CD4-positive, alpha-beta T cell treated with Interferon gamma for 1 hour (primary cell): ENCODE results near the gene FBXO48.
"Not testable (repeated sequence)": the region's sequence is repeated elsewhere in the genome, so short reads cannot be mapped to it uniquely, and the experiment has no call there.

ENCODE experiments used
- DNase-seq: peaks from one replicate; pipeline ENCODE4 v3.0.0-alpha.2; 2020

Gene FBXO48

DNA sequence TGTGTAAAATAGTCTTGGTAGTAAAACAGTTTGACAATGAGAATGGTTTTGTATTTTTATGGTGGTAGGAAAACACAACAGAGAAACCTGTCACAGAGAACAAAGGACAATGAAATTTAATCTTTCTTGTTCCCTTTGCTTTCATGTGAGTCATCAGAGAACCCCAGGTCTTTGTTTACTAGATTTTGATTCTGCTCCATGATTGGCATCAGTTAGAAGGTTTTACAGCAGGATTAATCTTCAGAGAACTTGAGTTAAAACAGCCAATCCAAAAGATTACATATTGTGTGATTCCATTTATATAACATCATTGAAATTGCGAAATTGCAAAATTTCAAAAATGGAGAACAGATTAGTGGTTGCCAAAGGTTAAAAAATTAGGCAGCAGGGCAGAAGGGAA lies 2.8 kb upstream of the FBXO48 start:
- no peak for DNase-seq

DNA sequence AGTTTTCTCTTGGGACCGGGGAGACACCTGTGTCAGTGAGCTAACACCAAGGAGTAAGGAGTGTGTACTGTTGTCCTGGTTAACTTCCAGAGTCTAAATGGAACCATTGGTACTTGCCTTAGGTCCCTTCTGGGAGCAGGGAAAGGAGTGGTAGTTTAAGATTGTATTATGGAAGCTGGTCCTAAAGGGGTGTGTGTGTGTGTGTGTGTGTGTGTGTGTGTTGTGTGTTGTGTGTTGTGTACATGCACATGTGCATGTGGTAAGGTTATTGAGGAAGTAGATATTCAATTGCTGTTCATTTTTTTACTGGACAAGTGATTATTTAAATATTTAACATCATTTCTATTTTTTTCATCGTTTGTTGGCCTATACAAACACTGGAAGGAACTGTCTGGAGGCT lies 1.7 kb upstream of the FBXO48 start:
- no peak for DNase-seq

DNA sequence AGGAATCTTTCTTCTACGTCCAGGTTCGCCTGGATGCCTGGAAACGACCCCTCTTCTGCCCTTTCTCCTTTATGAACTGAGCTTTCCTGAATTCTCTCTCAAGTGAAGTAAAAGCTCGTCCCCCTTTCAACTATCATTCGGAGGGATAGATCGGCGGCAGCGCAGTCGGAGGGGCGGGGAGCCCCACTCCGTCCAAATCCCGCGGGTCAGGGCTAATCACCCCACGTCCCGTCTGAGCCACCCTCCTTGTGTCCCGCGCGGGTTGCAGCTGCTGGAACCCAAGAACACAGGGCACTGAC lies 367 bp downstream of the FBXO48 start:
- no peak for DNase-seq

- DNase-seq = peak; percentile 60
Observed at GRCh38 chr2:68466361-68466777, 725 bp downstream of the FBXO48 start.

DNA sequence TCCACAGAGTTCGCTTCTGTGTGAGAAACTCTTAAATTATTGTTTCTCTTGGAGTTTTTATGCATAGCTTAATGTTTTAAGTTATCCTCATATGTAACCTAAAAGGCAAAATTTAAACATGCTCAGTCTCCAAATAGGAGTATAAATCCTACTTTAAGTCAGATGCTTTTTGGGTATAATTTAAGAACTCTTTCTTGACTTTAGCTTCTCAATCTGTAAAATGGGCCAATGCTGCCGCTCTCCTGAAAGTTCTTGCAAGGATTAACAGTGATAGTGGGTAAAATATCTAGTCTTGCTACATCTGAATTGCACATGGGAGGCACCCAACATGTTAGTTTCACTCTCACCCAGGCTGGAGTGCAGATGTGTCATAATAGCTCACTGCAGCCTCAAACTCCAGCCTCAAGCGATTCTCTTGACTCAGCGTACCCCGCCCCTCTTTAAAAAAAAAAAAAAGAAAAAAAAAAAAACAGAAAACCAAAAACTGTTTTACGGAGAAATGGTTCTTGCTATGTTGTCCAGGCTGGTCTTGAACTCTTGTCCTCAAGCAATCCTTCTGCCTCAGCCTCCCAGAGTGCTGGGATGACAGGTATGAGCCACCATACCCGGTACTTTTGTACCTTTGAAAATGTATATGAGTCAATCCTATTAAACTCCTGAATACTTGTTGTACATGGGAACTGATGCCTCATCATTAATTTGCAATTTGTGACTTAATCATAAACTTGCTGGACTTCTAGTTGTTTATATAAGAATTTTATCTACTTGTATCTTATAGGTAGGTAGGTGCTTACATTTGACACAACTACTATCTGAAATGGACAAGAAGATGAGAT lies 1.8 kb downstream of the FBXO48 start:
- peak; percentile 41 for DNase-seq

DNA sequence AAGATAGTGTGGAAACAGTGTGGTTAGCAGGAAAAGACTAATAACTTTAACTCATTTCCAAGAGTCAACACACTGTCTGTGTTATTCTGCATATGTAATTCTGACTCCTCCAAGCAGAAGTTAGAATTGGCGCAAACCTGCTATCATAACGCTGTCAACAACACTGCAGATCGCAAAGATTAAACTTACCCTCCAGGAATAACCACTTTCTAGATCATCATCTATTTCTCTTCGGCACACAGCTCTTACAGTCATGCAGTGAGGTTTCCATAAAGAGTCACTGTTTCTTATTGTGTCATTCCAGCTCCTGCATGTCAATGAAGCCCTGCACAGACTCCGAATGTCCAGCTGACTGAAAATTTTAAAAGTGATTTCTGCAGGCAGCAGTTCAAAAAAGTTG lies 2.4 kb downstream of the FBXO48 start:
- no peak for DNase-seq

GRCh38 chr2:68463287-68463877 lies 3.7 kb downstream of the FBXO48 start:
- DNase-seq = no peak

- DNase-seq = no peak
Observed at GRCh38 chr2:68458981-68459380, 8.1 kb downstream of the FBXO48 start.

DNA sequence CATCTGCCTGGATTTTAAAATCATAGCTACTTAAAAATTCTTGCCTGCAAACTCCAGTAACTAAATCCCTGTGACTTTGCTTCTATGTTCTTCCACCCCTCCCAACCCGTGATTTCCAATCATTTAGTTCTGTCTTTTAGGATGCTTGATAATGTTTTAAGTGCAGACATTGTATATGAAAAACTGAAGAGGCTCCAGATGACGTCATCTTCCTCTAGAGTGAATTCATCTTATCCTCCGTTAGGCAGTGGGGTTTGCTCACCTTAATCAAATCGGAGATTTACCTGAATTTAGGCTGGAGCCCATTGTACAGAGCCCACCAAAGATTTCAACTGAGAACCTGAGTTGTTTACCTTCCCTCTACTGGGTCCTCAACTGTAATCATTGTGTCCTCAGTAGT lies 10.9 kb downstream of the FBXO48 start:
- DNase-seq = no peak

DNA sequence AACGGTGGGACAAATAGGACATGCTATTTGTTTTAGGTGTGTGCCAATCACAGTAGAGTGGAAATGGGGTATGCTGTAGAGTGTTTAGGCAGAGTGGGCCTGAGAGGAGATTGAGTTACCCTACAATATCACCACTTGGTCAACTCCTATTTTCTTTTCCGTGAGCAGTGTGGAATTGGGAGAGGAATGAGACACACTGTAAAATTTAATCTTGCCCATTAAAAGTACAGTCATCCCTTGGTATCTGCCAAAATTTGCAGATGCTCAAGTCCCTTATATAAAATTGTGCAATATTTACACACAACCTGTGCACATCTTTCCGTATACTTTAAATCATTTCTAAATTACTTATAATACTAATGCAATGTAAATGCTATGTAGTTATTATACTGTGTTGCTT lies 12.4 kb downstream of the FBXO48 start:
- DNase-seq = no peak

DNA sequence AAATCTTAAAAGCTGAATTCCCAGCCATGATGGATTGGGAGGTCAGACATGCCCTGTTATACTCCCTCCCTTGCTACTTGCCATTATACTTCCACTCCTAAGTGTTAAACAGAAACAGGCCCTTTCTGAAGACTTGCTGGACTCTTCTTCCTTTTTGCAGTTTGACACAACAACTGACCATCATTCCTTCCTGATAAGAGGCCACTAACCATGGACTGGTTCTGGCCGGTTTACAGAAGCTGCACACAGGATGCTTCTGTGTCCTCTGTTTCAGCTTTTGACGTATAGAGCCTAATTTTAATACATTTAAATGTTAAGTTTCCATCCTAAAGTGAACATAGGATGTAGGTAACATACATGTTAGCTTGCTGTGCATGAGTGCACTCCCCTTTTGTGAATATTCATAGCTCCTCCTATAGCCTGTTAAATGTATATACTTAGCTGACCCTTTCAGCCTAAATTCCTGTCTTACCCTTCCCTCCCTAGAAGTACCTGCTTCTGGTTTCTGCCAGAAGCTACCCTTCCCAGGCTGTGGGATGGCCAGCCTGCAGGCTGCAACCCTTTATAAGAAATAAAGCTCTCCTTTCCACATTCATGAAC lies 13.2 kb downstream of the FBXO48 start:
- DNase-seq = no peak

GRCh38 chr2:68452158-68452900 lies 14.8 kb downstream of the FBXO48 start:
- DNase-seq = no peak

GRCh38 chr2:68448671-68449653 lies 18.1 kb downstream of the FBXO48 start:
- DNase-seq = no peak

DNA sequence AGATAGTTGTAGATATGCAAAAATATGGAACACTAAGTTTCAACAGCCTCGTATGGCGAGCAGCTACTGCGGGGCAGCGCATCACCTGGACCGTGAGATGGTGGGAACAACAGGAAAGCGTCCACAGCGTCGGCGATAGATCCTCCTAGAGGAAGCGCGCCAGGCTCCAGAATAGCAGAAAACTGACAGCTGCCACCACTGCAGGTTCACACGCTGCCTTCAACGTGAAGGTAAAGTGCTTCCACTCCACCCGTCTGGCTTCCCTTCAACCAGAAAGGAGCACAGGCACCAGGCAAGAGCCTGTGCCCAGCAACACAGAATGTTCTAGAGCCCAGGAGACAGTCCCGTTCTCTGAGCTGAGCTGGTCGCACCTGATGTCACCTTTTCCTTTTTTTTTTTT lies 20.0 kb downstream of the FBXO48 start:
- no peak for DNase-seq

DNA sequence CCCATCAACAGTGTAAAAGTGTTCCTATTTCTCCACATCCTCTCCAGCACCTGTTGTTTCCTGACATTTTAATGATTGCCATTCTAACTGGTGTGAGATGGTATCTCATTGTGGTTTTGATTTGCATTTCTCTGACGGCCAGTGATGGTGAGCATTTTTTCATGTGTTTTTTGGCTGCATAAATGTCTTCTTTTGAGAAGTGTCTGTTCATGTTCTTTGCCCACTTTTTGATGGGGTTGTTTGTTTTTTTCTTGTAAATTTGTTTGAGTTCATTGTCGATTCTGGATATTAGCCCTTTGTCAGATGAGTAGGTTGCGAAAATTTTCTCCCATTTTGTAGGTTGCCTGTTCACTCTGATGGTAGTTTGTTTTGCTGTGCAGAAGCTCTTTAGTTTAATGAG lies 20.7 kb downstream of the FBXO48 start:
- not testable (repeated sequence) for DNase-seq

DNA sequence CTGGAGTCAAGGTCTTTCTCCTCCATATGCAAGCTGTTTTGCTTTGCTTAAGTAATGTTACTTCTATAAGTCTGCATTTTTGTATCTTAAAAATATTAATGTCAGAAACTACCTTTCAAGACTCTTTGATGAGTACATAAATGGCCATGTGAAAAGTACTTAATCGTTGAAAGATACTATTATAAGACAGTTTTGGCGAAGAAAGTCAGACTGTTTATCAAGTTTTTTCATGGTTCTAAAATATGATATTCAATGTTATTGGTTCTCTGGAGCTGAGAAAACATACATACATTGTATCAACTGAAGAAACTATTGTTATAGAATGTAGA lies 25.1 kb downstream of the FBXO48 start:
- no peak for DNase-seq

DNA sequence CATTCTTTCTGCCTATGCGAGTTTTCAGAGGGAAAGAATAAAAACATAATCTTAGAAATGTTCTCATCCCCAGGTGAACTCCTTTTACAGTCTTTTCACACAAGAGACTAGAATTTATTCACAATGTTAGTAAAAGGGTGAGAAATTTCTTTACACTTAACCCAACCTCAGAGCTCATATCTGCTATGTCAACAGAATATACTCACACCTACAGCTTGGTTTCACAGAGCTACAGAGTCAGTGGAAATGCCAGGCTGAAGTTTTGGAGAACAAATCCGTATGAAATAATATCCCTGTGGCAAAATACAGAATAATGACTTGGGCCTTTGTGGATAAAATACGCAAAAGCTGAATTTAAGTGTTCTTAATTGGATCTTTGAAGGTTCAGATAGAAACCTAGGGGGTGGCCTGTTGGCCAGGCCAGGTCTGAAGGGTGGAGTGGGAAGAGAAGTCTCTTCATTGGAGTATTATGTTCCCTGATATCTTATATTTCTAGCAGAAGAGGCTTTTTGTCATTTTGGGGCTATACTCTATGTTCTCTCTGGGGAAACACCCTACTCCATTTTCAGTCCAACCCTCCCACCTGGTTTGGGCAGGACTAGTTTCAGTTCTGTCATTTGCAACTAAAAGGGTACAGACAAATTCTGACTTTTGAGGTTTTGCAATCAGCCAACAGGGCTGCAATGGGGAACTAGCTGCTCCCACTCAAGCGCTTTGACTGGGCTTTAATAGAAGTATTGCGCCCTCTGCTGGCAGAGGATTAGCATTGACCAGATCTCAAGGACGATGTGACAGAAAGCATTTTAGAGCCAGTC lies 25.7 kb downstream of the FBXO48 start:
- DNase-seq = peak; percentile 89

DNA sequence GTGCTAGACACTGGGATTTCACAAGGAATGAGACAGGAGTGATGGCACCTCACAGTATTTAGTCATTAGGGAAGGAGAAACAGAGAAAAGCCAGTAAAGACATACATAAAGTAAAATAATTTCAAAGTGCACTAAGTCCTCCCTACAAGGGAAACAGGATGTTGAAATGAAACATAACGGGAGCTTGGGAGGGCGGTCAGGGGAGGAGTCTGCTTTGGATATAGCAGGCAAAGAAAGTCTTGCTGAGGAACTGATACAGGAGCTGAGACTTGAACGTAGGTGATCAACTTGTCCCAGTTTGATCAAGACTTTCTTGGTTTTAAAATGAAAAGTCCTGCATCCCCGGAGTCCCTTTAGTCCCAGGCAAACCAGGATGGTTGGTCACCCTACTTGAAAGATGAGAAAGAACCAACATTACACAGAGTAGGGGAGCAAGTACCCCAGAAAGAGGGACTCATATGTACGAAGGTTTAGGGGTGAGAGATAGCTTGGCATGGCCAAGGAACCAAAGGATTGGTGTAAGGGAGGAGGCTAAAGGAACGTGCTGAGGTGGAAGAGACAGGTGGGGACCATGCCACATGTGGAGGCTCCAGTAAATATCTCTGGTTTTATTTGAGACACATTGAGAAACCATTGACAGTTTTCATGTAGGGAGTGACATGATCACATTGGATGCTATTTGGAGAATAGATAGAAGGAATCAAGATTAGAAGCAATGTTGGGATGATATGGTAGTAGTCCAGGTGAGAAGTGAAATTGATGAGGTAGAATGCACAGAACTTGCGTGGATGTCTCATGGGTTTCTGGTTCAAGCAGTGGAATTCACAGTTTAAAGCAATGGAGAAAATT lies 28.4 kb downstream of the FBXO48 start:
- no peak for DNase-seq

DNA sequence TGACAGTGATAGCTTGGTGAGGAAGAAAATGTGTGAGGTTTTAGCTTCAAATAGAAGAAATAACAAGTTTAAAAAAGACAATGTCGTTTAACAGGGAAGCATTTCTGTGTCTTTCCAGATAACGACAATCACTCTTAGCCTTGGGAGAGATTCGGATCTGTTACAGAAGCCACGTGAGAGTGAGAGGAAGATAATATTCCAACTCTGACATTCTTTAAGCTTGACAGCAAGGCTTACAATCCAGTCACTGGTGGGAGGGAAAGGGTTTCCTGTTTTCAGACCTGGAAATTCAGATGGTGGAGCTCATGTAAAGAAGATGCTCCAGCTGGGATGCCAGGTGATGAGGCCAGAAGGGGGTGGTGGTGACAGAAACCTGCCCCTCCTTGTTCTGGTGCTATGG lies 30.8 kb downstream of the FBXO48 start:
- no peak for DNase-seq

DNA sequence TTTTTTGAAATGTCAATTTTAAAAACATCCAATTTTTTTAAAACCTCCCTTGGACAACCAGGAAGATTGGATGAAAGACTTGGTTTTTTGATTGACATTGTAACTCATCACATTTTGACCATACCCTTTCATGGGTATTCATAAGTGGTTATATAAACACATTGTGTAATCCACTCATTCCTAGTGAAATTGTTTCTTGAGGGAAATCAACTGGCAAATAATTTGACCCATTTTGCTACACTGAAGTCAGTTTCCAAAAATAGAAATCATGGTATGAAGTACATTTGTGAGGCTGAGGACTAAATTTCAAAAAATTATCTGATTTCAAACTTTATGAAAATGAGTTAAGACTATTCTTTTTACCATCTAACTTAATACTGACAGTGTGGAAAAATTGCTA lies 31.5 kb downstream of the FBXO48 start:
- DNase-seq = no peak

DNA sequence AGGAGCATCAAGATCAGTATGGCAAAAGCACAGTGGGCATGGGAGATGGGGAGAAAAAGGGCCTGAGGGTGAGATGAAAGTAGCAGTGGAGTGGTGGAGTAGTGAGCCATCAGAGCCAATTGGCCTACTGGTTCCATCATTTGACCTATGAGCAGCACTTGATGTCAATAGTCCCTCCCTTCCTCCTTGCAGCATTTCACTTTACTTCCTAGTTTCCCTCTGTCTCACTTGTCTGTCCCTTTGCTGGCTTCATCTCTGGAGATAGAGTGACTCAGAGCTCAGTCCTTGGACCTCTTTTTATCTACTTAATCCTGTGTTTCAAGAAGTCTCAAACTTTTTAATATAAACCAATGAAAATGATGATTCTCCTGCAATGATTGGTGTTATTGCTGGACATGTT lies 32.1 kb downstream of the FBXO48 start:
- no peak for DNase-seq
